HG03039 (cell line): Measurements from ENCODE around the gene DCK.
"Not testable (repeated sequence)": the region's sequence is repeated elsewhere in the genome, so short reads cannot be mapped to it uniquely, and the experiment has no call there.

Experiments
- ATAC-seq: cut with Tn5 transposase; IDR thresholded peaks from one replicate; pipeline ENCODE4 v1.9.1; 2021; ENCODE audit warnings: mild to moderate bottlenecking, moderate library complexity; ENCODE audit not compliant: unreplicated experiment

DCK gene

DNA sequence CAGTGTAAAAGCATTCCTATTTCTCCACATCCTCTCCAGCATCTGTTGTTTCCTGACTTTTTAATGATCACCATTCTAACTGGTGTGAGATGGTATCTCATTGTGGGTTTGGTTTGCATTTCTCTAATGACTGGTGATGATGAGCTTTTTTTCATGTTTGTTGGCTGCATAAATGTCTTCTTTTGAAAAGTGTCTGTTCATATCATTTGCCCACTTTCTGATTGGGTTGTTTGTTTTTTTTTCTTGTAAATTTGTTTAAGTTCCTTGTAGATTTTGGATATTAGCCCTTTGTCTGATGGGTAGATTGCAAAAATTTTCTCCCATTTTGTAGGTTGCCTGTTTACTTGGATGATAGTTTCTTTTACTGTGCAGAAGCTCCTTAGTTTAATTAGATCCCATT lies 6.2 kb downstream of the DCK start:
- not testable (repeated sequence) for ATAC-seq

DNA sequence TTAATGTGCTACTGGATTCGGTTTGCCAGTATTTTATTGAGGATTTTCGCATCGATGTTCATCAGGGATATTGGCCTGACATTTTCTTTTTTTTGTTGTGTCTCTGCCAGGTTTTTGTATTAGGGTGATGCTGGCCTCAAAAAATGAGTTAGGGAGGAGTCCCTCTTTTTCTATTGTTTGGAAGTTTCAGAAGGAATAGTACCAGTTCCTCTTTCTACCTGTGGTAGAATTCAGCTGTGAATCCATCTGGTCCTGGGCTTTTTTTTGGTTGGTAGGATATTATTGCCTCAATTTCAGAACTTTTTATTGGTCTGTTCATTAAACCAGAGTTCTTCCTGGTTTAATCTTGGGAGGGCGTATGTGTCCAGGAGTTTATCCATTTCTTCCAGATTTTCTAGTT lies 7.9 kb downstream of the DCK start:
- ATAC-seq: not testable (repeated sequence)

DNA sequence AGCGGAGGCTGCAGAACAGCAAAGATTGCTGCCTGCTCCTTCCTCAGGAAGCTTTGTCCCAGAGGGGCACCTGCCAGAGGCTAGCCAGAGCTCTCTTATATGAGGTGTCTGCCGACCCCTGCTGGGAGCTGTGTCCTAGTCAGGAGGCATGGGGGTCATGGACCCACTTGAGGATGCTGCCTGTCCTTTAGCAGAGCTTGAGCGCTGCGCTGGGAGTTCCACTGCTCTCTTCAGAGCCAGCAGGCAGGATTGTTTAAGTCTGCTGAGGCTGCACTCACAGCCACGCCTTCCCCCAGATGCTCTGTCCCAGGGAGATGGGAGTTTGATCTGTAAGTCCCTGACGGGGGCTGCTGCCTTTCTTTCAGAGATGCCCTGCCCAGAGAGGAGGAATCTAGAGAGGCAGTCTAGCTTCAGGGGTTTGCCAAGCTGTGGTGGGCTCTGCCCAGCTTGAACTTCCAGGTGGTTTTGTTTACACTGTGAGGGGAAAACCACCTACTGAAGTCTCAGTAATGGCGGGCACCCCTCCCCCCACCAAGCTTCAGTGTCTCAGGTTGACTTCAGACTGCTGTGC lies 10.9 kb downstream of the DCK start:
- no peak for ATAC-seq

DNA sequence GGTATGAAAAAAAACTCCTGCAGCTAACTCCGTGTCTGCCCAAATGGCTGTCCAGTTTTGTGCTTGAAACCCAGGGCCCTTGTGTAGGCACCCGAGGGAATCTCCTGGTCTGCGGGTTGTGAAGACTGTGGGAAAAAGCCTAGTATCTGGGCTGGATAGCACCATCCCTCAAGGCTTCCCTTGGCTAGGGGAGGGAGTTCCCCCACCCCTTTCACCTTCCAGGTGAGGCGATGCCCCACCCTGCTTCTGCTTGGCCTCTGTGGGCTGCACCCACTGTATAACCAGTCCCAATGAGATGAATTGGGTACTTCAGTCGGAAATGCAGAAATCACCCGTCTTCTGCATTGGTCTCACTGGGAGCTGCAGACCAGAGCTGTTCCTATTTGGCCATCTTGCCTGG lies 11.6 kb downstream of the DCK start:
- ATAC-seq: not testable (repeated sequence)

DNA sequence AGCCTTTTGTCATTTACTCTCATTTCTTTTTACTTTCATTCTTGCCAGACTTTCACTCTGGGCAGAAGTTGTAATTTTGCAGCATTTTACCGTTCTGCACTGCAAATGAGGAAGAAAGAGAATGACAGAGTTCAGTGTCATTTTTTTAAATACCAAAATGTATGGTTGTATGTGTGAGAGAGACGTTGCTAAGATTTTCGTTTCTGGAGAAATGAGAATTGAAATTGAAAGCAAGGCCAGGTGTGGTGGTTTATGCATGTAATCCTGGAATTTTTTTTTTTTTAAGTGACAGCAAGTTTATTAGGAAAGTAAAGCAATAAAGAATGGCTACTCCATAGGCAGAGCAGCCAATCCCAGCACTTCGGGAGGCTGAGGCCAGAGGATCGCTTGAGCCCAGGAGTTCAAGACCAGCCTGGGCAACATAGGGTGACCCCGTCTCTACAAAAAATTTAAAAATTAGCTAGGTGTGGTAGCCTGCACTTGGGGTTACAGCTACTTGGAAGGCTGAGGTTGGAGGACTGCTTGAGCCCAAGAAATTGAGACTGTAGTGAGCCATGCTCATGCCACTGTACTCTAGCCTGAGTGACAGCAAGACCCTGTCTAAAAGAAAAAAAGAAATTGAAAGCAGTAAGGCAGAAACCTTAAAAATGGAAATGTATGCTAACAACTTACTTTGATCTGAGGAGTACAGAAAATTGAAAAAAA lies 12.9 kb downstream of the DCK start:
- ATAC-seq: peak; percentile 87

DNA sequence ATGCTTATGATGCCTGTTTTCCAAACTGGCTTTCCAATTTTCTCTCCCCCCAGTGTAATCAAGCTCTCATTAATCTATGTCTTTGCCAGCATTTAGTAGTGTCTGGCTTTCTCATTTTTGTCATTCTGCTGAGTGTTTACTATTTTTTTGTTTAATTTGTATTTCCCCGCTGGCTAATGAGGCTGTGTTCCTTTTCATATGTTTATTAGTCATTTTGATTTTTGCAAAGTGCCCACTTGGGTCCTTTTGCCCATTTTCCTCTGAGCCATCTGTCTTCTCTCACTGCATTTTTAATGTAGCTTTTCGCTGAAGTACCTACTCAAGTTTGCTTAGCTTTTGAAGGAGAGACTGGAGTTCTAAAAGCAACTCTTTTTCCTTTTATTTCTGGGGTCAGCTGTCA lies 14.7 kb downstream of the DCK start:
- no peak for ATAC-seq

DNA sequence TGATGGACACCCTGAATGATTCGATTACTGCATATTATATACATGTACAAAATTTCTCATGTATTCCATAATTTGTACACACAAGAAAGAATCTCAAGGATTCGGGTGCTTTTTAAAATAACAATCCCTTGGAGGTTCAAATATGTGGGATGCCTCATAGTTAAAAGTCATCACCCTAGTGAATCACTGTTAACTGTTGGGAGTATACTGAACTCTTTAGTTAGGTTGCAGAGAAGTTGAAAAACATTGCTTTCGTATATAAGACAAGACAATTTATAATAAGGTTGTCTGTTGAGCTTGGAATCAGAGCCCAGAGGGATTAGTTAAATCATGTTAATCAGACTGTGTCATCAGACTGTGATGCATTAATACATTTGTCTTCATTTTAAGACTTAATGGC lies 15.6 kb downstream of the DCK start:
- no peak for ATAC-seq

DNA sequence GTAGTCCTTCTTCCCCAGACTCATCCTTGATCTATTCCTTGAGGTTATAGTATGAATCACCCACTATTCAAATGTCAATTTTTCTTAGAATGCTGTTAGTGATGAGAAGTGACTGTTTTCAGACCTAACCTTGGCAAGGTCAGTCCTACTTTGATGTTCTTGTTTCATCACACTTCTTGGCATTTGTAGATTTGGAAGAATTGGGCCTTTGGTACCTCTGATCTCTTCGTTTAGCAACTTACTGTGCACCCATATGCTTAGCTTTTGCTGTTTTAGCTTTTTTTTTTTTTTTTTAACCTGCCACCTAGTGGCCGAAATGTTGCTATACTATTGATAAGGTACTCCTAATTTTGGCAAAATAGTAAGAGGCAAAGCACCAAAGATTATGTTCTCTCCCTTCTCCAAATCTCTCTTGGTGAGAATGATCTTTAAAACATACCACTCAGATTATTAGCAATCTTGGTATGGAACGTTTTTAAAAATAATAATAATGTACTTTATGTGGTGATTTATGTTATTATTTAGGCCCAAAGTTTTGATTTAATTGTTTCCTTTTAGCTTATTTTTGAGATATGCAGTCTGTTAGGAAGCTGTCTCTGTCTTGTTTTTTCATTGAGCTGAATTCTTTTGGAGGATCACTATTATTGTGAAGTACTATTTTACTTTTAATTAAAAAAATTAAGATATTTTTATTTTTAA lies 16.6 kb downstream of the DCK start:
- no peak for ATAC-seq

DNA sequence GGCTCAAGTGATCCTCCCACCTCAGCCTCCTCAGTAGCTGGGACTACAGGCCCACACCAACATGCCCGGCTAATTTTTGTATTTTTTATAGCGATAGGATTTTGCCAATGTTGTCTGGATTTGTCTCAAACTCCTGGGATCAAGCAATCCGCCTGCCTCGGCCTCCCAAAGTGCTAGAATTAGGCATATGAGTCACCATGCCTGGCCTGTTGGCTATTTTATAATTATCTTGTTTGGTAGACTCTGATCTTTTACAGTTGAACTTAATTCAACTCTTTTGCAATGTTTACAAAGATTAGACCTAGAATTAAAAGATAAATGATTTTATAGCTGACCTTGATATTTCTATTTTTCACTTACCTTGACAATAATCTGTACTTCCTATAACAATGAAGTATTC lies 18.0 kb downstream of the DCK start:
- no peak for ATAC-seq

DNA sequence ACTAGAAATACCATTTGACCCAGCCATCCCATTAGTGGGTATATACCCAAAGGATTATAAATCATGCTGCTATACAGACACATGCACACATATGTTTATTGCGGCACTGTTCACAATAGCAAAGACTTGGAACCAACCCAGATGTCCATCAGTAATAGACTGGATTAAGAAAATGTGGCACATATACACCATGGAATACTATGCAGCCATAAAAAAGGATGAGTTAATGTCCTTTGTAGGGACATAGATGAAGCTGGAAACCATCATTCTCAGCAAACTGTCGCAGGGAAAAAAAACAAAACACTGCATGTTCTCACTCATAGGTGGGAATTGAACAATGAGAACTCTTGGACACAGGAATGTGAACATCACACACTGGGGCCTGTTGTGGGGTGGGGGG lies 23.9 kb downstream of the DCK start:
- ATAC-seq: not testable (repeated sequence)

DNA sequence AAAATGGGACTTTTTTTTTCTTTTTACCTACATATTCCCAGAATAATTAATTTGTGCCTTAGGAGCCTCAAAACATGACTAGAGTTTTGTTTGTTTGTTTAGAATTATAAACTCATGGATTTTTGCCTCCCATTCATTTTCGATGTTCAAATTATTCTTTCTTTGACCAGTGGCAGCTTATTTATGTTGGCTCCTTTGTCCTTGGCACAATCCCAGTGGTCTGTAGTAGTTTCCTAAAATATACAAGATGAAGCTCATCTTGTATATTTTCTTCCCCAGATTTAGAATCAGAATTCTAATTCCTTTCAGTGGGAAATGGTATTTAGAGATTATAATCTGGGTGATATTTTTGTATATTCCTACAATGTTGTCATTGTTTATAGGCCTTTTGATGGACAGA lies 27.2 kb downstream of the DCK start:
- no peak for ATAC-seq

DNA sequence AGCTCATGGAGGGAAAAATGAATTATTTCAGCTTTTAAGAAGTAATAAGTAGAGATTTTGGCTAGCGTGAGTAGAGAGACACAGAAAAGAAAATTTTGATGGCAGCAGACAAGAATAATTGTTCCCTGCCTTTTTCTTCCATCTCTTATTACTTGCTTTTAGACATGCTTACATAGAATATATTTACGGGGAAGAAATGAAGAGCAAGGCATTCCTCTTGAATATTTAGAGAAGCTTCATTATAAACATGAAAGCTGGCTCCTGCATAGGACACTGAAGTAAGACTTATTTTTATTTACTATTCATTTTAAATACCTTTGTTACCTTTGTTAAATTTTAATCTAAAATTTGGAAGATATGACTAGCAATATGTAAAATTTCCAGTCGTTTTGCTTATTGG lies 32.2 kb downstream of the DCK start:
- no peak for ATAC-seq

DNA sequence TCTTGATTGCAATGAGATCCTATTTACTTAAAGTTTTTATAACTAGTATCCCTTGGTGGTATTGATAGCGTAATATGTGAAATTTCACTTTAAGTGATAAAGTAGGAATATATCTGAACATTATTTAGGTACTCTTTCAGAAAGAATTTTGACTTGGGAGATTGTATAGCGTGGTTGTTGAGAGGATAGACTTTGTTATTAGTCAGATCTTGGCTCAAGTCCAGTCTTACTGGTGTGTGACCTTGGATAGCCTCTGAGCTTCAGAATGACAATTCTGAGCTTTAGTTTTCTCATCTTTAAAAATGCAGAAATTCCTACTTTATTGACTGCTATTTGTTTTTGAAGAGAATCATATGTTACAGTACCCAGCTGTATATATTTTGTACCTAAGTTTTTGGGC lies 32.6 kb downstream of the DCK start:
- no peak for ATAC-seq

DNA sequence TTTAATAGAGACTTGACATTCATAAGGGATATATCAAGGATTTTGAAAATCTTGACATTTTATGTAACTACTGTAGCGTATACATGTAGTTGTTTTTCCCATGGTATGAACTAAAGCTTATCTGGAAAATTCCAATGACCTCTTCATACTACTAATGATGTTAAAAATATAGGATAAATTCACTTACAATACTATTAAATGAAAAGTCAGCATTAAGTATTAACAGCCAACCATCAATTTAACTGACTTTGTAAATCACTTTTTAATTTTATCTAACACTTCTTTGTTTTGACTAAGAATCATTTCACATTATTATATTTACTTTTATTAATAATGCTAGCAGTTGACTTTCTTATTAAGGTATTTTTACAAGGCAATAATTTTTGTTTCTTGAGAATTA lies 34.2 kb downstream of the DCK start:
- no peak for ATAC-seq

DNA sequence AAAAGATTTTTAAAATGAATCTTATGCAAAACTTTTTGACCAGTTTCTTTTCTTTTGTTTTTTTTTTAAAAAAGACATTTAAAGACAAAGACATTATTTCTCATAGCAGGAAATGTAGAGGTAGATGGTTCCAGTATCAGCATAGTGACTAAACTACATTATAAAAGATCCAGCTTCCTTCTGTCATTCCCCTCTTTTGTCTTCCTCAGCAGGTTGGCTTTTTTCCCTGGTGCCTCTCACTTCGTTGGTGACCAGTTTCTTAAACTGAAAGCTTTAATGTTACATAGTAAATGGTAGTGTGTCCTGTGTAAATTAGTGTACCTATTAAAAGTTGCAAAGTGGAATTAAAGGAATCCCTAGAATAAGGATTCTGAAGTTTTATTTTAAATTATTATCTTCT lies 36.1 kb downstream of the DCK start:
- no peak for ATAC-seq

DNA sequence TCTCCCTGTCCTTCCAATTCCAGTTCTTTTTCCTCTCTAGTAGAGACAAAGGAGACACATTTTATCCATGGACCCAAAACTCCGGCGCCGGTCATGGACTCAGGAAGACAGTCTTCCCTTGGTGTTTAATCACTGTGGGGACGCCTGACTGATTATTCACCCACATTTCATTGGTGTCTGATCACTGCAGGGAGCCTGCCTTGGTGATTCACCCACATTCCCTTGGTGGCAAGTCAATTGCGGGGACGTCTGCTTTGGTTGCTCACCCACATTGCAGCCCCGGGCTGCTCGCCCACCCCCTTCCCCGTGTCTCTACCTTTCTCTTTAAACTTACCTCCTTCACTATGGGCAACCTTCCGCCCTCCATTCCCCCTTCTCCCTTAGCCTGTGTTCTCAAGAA lies 38.7 kb downstream of the DCK start:
- ATAC-seq: not testable (repeated sequence)

DNA sequence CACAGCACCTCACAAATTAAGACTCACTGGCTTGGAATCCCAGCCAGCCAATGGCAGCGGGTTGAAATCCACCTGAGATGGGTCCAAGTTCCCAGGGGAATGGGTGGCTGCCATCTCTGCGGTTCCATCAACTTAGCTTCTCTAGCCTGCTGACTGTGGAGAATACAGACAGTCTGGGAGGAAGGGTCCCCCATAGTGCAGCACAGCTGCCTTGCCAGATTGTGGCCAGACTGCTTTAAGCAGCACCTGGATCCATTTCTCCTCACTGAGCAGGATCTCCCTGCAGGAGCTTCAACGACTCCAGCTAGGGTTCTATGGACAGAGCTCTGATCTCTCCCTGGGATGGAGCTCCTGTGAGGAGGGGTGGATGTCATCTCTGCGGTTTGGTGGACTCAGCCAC lies 51.8 kb downstream of the DCK start:
- ATAC-seq: no peak

DNA sequence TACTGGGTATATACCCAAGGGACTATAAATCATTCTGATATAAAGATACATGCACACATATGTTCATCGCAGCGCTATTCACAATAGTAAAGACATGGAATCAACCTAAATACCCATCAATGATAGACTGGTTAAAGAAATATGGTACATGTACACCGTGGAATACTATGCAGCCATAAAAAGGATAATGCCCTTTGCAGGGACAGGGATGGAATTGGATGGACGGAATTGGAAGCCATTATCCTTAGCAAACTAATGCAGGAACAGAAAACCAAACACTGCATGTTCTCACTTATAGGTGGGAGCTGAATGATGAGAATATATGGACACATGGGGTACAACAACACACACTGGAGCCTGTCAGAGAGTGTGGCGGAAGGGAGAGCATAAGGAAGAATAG lies 55.9 kb downstream of the DCK start:
- no peak for ATAC-seq

DNA sequence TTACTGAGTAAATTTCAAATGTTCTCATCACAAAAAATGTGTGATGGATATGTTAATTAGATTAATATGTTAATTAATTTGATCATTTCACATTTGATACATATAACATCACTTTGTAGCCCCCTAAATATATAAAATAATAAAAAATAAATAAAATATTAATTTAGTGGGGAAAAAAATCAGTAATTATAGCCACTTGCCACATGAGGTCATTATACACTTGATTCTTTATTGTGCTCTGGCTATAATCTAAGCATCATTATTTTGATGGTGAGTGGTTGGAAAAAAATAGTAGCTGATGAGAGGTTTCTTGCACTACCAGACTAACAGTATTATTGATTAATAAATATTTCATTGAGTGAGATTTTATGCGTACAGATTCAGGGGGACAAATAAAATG lies 57.4 kb downstream of the DCK start:
- no peak for ATAC-seq

DNA sequence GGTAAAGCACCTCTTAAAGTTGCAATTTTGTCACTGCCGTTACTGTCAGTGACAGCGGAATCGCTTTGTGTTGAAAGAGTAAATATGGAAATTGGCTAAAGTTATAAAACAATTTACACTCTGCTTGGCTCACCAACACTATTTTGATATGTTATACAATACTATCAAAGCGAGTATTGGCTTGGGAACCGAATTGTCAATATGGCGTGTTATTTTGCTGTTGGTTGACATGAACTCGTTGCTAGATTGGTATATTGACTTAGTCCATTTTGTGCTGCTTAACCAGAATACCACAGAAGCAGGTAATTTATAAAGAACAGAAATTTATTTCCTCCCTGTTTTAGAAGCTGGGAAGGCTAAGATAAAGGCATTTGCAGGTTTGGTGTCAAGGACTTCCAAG lies 58.6 kb downstream of the DCK start:
- ATAC-seq: no peak

DNA sequence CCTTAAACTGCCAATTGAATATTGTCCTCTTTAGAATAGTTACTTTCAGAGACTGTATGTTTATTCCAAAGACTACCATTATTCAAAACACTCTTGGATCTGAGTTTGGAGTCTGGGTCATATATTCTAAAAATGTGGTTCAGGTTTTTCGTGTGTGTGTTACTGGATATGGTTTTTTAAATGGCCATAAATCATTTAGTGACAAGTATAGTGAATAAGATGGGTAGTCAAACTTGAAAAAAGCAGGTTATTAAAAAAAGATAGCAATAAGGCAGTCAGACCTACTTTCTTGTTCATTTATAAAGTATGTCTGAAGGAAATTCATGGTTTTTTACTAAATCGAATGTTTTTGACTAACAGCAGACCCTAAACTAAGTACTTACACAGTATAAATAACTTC lies 59.3 kb downstream of the DCK start:
- no peak for ATAC-seq

DNA sequence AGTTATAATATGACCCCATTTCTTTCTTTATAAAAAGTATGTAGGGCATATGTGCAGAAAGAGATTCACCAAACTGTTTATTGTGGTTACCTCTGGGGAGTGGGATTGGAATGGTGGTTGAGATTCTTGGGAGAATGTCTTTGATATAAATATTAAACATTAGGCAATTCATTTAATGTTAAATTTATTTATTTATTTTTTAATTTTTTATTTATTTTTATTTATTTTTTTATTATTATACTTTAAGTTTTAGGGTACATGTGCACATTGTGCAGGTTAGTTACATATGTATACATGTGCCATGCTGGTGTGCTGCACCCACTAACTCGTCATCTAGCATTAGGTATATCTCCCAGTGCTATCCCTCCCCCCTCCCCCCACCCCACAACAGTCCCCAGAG lies 60.2 kb downstream of the DCK start:
- not testable (repeated sequence) for ATAC-seq
